ENCODE results near the gene HAUS7.
"Not testable (repeated sequence)": the region's sequence is repeated elsewhere in the genome, so short reads cannot be mapped to it uniquely, and the experiment has no call there.

Gene HAUS7

DNA sequence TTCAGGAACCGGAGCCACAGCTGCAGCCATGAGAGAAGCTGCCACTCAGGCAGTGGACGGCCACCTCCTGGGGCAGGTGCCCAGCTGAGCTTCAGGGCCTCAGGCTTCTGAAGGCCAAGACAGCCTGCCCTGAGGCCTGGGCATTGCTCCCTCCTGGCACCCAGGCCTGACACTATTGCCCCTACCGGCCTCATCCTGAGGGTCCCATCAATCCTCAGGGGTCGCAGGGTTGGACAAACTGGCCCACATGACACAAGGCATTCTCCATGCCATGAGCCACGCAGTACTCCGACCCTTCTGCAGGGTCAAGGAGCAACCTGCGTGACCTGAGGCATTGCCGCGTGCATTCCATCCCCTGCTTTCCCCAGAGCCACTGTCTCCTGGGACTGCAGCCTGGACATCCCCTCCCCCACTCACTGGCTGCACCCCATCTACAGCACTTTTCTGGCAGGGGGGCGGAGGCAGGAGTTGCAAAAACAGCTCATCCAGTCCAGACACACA is 62.1 kb downstream of the HAUS7 start:
- no peak overlapping the region for H3K4me3 ChIP-seq (ENCODE audit: low read depth, low read length)
- TF ChIP-seq, protein P1, sequence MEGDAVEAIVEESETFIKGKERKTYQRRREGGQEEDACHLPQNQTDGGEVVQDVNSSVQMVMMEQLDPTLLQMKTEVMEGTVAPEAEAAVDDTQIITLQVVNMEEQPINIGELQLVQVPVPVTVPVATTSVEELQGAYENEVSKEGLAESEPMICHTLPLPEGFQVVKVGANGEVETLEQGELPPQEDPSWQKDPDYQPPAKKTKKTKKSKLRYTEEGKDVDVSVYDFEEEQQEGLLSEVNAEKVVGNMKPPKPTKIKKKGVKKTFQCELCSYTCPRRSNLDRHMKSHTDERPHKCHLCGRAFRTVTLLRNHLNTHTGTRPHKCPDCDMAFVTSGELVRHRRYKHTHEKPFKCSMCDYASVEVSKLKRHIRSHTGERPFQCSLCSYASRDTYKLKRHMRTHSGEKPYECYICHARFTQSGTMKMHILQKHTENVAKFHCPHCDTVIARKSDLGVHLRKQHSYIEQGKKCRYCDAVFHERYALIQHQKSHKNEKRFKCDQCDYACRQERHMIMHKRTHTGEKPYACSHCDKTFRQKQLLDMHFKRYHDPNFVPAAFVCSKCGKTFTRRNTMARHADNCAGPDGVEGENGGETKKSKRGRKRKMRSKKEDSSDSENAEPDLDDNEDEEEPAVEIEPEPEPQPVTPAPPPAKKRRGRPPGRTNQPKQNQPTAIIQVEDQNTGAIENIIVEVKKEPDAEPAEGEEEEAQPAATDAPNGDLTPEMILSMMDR (IDR thresholded peaks at IDR 0.05; ENCODE audit: low read depth, low read length, missing control alignments) = no peak
- no peak for DNase-seq (ENCODE audit: low read depth)

DNA sequence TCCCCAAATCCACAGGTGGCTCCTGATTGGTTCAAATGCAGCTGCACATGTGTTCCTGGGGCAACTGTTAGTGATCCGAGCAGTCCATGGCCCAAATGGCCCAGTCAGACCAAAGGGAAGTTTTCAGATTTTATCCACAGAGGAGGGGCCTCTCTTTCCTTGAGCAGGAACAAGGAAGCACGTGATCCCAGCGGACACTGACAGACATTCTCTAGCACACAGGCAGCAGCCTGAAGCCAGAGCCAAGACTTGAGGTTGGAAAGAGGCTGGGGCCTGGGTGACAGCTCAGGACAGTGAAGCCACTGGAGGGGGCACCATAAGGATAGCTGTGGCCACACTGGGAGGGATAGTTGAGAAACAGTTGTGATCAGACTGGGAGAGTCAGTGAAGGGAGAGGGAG is 62.6 kb downstream of the HAUS7 start:
- TF ChIP-seq, protein P1 (IDR thresholded peaks at IDR 0.05; ENCODE audit: low read depth, low read length, missing control alignments) = no peak
- no peak for DNase-seq (ENCODE audit: low read depth)
- no peak overlapping the region for H3K4me3 ChIP-seq (ENCODE audit: low read depth, low read length)

DNA sequence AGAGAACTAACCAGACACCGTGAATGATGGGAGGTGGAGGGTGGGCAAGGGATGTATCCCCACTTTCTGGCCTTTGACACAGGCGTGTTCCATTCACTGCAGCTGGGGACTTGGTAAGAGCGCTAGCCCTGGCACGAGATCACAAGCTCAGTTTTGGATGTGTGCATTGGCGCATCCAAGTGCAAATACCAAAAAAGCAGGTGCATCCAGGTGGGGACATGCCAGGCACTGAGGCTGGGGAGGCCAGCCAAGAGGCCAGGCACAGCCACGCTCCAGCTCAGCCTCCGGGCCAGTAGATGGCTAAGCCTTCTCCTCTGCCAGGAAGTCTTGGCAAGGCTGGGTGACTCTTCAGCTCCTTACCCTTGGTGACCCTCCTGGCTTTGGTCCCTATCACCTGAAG is 63.5 kb downstream of the HAUS7 start:
- DNase-seq (ENCODE audit: low read depth) = no peak
- TF ChIP-seq, protein P1 (IDR thresholded peaks at IDR 0.05; ENCODE audit: low read depth, low read length, missing control alignments) = no peak
- H3K4me3 ChIP-seq (ENCODE audit: low read depth, low read length) = no peak overlapping the region

DNA sequence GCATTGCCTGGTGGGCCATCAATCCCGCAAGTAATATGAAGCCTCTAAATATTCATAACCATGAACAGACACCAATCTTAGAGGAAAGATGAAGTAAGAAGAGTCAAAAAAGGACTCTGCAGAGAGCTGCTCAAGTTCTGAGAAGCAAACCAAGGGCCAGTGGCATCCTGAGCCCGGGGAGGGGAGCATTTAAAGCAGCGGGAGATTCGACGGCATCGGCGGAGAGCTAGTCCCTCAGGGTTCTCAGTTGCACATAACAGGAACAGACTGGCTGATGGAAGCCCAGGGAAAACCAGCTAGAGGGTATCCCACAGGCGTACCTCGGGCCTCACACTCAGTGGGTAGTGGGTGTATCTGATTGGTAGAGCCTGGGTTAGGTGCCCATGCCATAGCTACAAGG is 64.4 kb downstream of the HAUS7 start:
- H3K4me3 ChIP-seq (ENCODE audit: low read depth, low read length) = no peak overlapping the region
- no peak for DNase-seq (ENCODE audit: low read depth)
- TF ChIP-seq, protein P1 (IDR thresholded peaks at IDR 0.05; ENCODE audit: low read depth, low read length, missing control alignments) = no peak

DNA sequence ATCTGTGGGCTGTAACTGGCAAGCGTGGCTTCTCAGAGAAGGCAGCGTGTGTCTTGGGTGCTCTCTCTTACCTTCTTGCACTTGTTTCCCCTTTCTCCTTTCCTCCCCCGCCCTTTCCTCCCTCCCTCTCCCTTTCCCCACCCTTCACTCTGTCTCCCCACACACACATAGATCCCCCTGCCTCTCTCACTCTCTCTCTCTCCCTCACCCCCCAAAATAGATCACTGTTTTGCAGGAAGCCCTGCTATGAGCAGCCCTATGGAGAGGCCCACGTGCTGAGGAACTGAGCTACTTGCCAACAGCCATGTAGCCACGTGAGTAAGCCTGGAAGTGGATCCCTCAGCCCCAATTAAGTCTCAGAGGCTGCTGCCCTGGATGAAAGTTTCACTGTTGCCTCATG is 65.0 kb downstream of the HAUS7 start:
- DNase-seq (ENCODE audit: low read depth) = no peak
- TF ChIP-seq, protein P1 (IDR thresholded peaks at IDR 0.05; ENCODE audit: low read depth, low read length, missing control alignments) = no peak
- no peak overlapping the region for H3K4me3 ChIP-seq (ENCODE audit: low read depth, low read length)

DNA sequence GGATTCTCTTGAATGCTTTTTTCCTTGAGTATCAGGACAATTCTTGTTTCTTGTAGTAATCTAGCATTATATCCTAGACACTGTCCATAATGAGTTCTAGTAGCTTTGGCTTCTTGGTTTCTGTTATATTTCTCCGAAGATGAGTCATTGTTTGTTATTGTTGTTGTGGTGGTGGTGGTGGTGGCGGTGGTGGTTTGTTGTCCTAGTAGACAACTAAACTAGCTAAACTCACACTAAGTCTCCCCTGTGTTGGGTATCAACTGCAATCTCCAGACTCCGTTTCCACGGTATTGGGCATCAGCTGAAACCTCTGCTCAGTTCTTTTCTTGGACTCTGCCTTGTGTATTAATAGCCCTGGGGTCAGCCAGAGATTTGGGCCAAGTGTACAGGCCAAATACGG is 66.0 kb downstream of the HAUS7 start:
- not testable (repeated sequence) for DNase-seq (ENCODE audit: low read depth); H3K4me3 ChIP-seq (ENCODE audit: low read depth, low read length)

DNA sequence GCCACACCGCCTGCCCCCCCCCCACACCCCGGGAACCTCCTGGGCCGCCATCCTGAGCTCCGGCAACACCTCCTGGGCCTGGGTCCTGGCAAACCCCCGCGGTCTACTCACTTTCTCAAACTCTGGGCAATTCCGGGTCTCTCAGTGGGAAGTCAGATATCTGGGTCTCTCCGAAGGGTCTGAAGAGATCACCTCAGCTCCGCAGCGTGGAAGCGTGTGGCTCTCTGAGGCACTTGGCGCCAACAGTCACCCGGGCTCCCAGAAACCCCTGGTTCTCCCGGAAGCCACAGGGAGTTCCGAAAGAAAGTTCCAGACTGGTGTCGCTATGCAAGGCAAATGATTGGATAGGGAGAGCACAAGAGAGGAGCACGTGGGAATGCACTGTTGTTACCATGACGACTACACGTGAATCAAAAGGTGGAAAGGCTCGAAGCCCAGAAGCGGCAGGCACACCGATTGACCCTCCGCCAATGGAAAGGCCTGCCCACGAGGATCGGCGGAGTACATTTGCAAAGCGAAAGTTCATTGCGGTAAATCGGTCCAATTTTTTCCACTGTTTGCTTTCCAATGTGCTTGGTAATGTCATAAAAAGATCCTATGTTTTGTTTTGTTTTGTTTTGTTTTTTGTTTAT is 69.1 kb downstream of the HAUS7 start, which contains the start of gene PNMA6E:
PNMA6E (minus strand) TSS at position 218 of the 632 bp plus-strand sequence. CDS start 2,501 bp downstream, outside the sequence.
- H3K4me3 ChIP-seq (ENCODE audit: low read depth, low read length) = no peak within 1 kb of the TSS
- TF ChIP-seq, protein P1 (IDR thresholded peaks at IDR 0.05; ENCODE audit: low read depth, low read length, missing control alignments) = no peak
- DNase-seq (ENCODE audit: low read depth) = no peak

Data from GM12864 (cell line).